Activated CD4-positive, alpha-beta T cell treated with anti-CD3 and anti-CD28 coated beads, Interleukin-2, amount 50 U/mL, for 48 hours (primary cell): ENCODE results near the gene STK4.

Experiments used
- DNase-seq, 2 experiments: peaks; one replicate each; pipeline ENCODE4 v3.0.0-alpha.2; 2020

Gene STK4

DNA sequence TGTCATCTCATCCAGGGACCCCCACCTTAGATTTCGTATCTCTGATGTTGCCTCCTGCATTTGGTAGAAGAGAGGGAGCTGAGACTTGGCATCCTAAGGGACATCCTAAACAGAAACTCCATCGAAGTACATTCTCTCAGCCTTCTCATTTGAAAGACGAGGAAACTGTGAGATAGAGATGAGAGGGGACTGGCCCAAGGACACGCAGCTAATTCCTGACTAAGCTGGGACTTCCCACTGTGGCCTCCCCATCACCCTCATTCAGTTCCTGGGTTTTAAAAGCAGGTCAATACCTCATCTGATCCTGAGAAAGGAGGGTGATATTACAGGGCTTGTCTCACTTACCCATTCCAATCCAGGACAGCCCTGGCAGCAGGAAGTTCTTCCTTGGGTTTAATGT, 149.5 kb downstream of the STK4 start:
- DNase-seq: no peak

DNA sequence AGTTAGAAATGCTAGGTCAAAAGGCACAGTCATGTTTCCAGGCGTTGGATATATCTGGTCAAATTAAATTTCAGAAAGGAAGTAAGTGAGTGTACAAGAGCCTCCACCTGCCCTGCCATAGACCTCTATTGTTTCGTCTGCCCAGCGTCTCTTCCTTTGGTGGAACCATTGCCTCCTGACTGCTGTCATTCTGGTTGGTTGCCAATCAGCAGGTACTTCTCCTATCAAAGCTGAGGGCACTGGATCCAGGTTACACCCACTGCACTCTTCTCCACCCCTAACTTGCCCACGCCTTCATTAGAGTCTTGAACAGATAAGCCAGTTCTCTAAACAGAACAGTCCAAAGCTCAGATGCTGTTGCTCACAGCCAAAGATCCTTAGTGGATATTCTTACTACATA, 151.3 kb downstream of the STK4 start:
- no peak for DNase-seq

DNA sequence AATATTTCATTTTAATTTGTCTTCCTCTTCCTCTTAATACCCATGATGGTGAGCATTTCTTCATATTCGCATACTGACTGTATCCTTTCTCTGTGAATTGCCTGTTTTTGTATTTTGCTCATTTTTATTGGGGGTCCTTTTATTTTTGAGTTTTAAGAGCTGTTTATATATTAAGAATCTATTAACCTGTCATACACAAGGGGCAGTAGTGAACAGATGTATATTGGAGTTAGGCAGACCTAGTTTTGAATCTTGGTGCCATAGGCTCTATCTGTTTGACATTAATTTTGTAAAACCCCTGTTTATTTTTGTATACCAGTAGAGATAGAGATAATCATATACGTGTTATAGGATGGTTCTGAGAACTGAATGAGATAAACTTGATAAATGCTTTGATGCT, 151.7 kb downstream of the STK4 start:
- no peak for DNase-seq

DNA sequence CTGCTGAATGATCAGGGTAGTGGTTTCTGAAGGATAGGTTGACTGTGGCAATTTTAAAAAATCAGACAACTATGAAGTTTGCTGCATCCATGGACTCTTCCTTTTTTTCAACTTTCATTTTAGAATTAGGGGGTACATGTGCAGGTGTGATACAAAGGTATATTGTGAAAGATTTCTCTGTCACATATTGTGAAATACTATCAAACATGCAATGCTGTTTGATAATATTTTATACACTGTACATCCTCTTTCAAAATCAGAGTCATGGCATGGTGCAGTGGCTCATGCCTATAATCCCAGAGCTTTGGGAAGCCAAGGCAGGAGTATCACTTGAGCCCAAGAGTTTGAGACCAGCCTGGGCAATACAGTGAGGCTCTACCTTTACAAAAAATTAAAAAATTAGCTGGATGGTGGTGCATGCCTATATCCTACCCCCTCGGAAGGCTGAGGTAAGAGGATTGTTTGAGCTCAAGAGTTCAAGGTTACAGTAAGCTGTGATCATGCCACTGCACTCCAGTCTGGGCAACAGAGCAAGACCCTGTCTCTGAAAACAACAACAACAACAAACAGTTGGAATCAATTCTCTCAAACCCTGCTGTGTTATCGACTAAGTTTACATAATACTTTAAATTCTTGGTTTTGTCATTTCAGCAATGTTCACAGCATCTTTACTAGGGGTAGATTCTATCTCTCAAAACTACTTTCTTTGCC, 153.4 kb downstream of the STK4 start:
- DNase-seq: no peak

DNA sequence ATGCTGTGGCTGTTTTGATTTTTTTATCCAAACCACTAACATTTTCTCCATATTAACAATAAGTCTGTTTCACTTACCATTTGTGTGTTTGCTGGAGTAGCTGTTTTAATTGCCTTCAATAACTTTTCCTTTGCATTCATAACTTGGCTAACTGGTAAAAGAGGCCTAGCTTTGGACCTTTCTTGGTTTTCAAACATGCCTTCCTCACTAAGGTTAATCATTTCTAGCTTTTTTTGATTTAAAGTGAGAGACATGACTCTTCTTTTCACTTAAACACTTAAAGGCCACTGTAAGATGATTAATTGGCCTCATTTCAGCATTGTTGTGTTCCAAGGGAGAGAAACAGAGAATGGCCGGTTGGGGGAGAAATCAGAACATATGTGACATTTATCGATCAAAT, 155.1 kb downstream of the STK4 start:
- no peak for DNase-seq

DNA sequence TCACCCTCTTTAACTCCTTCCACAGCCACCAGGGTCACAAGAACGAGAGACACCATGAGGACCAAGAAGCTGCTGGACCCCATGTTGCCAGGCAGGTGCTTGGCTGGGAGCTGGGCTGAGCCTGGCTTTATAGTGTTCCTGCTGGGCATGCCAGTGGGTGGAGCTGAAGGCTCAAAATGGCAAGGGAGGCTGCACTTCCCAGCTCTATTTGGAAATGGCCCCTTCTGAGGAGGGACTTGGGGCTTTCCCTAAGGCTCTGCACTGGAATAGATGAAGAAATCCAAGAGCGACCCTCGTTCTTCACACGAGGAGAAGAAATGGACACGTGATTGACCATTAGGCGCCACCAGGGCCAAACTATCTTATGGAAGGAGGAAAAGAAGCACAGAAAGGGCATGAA, 158.1 kb downstream of the STK4 start, which contains the start of gene WFDC12:
TSS of gene WFDC12 (minus strand) at position 101 of the 400 bp plus-strand sequence. CDS start at position 83, 18 bp downstream.
- no peak for DNase-seq

DNA sequence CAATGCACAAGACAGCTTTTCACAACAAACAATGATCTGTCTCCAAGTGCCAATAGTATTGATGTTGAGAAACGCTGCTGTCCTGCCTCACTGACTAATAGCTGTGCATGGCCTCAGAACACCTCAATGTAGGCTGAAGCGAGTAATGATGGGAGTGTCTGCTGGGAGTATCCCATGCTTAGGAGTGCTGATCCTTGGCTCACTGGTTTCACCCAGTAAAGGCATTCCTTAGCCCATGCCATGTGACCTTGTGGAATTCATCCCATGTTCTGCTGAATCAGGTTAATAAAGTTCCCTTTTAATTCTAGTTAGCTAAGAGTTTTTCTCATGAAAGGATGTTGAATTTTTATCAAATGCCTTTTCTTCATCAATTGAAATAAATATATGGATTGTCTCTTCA, 161.8 kb downstream of the STK4 start:
- DNase-seq: no peak
